Subcutaneous abdominal adipose tissue (tissue), 5 donors: ENCODE measurements around the gene CD300E.
"Not testable (repeated sequence)": the region's sequence is repeated elsewhere in the genome, so short reads cannot be mapped to it uniquely, and the experiment has no call there.

ENCODE experiments used
- H3K27ac ChIP-seq: one replicate; pipeline ENCODE4 v1.7.0; 2013; ENCODE audit warnings: low read depth, mild to moderate bottlenecking, inconsistent platforms, low read length, moderate library complexity
- H3K27me3 ChIP-seq, 5 donors: one replicate each; pipeline ENCODE4 v1.7.0; 2013; ENCODE audit warnings: low read length in 5 of 5, inconsistent platforms in 1 of 5; ENCODE audit not compliant: control insufficient read depth in 5 of 5, insufficient read depth in 4 of 5
- H3K36me3 ChIP-seq, 5 donors: one replicate each; pipeline ENCODE4 v1.7.0; 2013; ENCODE audit warnings: low read length in 5 of 5; ENCODE audit not compliant: control insufficient read depth in 5 of 5, insufficient read depth in 5 of 5
- H3K4me1 ChIP-seq, 5 donors: one replicate each; pipeline ENCODE4 v1.7.0; 2013; ENCODE audit warnings: low read length in 5 of 5, mild to moderate bottlenecking in 3 of 5, moderate library complexity in 1 of 5; ENCODE audit not compliant: control insufficient read depth in 5 of 5, insufficient read depth in 5 of 5
- H3K4me3 ChIP-seq, 5 donors: one replicate each; pipeline ENCODE4 v1.7.0; 2013; ENCODE audit warnings: low read length in 5 of 5, low read depth in 1 of 5
- H3K9ac ChIP-seq, 5 donors: one replicate each; pipeline ENCODE4 v1.7.0; 2013; ENCODE audit warnings: low read length in 5 of 5, mild to moderate bottlenecking in 4 of 5, moderate library complexity in 3 of 5
- H3K9me3 ChIP-seq, 5 donors: one replicate each; pipeline ENCODE4 v1.7.0; 2013; ENCODE audit warnings: low read length in 5 of 5; ENCODE audit not compliant: control insufficient read depth in 5 of 5
- donor health status: healthy.
- donor health status: healthy.
- donor health status: healthy.
- donor health status: healthy.
- donor health status: healthy.

Gene CD300E

GRCh38 chr17:74592087-74592990, 31.2 kb downstream of the CD300E start, which contains the start of gene CD300LD:
Gene CD300LD (minus strand): TSS chr17:74592283. CDS start chr17:74592202, 81 bp downstream.
- Histone ChIP-seq H3K9ac (no peak within 1 kb of the TSS), H3K27me3 (peaks cover 0 to 3% (median 0%) of the 10 kb centered on the region in 5 donors), H3K36me3 (no peaks in the 10 kb centered on the region), H3K9me3 (peaks cover 0 to 4% (median 2%) of the 10 kb centered on the region in 5 donors), H3K4me3 (no peak within 1 kb of the TSS), H3K27ac (no peak within 1 kb of the TSS), H3K4me1 (peaks cover 0 to 9% (median 0%) of the 10 kb centered on the region in 5 donors)

- H3K9me3 ChIP-seq = peaks cover 0 to 4% (median 2%) of the 10 kb centered on the region in 5 donors
- H3K9ac ChIP-seq = no peak overlapping the region
- H3K27ac ChIP-seq = no peak overlapping the region
- no peak overlapping the region for H3K4me3 ChIP-seq
- H3K27me3 ChIP-seq = peaks cover 0 to 3% (median 0%) of the 10 kb centered on the region in 5 donors
- no peaks in the 10 kb centered on the region for H3K36me3 ChIP-seq
- peaks cover 0 to 9% (median 0%) of the 10 kb centered on the region in 5 donors for H3K4me1 ChIP-seq
Observed at GRCh38 chr17:74591503-74591902, 32.0 kb downstream of the CD300E start.

DNA sequence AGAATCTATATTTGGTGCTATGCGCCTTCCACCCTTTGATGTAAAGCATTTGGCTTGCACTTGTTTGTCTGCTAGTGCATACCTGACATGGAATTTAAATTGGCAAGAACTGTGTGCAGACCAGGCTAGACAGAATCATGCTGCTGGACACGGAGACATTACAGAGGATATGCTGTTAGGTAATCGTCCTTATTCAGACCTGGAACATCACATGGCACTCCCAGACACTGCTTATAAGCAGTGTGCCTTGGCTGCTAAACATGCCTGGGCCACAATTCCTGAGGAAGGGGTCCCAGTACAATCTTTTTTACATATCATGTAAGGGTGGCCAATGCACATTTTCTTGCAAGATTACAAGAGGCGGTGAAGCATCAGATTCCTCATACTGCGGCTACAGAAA, 37.8 kb downstream of the CD300E start:
- peaks cover 0 to 9% (median 4%) of the 10 kb centered on the region in 5 donors for H3K27me3 ChIP-seq
- no peak overlapping the region for H3K9ac ChIP-seq
- H3K4me3 ChIP-seq = no peak overlapping the region
- H3K36me3 ChIP-seq = no peaks in the 10 kb centered on the region
- no peaks in the 10 kb centered on the region for H3K4me1 ChIP-seq
- peaks cover 0 to 9% (median 3%) of the 10 kb centered on the region in 5 donors for H3K9me3 ChIP-seq
- H3K27ac ChIP-seq = no peak overlapping the region

DNA sequence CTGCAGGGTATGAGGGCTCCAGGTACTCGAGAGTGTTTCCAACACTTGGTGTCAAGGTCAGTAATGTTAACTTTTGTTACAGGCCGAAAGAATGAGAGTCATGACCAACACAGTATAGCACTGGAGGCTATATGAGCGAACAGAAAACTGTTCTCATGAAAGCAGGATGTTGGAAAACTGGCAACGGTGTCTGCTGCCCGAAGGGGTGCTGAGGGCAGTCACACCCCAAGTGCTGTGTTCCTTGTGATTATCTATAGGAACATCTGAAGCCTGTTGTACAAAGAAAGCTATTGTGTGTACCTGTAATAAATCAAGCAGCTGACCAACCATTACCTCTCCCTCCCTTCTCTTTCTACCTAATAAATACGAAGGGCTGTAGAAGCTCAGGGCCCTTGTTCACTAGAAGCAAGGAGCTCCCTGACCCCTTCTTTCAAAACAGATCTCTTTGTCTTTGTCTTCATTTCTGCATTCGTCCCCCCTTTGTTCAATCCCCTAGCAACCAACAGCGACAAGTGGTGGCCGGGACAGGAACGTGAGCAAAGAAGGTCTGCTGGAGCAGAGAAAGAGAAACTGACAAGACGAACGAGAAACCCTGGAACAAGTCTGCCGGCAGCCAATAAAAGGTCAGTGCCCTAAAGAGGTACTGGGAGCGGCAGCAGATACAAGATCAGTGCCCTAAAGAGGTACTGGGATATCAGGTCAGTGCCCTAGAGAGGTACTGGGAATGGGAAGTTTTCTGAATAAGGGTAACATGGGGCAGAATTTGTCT, 39.1 kb downstream of the CD300E start:
- Histone ChIP-seq H3K4me3 (no peak overlapping the region), H3K9ac (no peak overlapping the region), H3K9me3 (peaks cover 0 to 9% (median 3%) of the 10 kb centered on the region in 5 donors), H3K4me1 (peaks cover 0 to 7% (median 0%) of the 10 kb centered on the region in 5 donors), H3K27me3 (peaks cover 0 to 9% (median 4%) of the 10 kb centered on the region in 5 donors), H3K36me3 (no peaks in the 10 kb centered on the region), H3K27ac (no peak overlapping the region)

- no peaks in the 10 kb centered on the region for H3K36me3 ChIP-seq
- H3K9me3 ChIP-seq = peaks cover 0 to 9% (median 0%) of the 10 kb centered on the region in 5 donors
- H3K27me3 ChIP-seq = peaks cover 0 to 9% (median 6%) of the 10 kb centered on the region in 5 donors
- no peak overlapping the region for H3K9ac ChIP-seq
- H3K4me3 ChIP-seq = no peak overlapping the region
- H3K27ac ChIP-seq = no peak overlapping the region
- H3K4me1 ChIP-seq = peaks cover 0 to 10% (median 0%) of the 10 kb centered on the region in 5 donors
Observed at GRCh38 chr17:74582633-74583032, 40.9 kb downstream of the CD300E start.

- Histone ChIP-seq H3K4me3 (no peak overlapping the region), H3K36me3 (no peaks in the 10 kb centered on the region), H3K4me1 (peaks cover 0 to 10% (median 0%) of the 10 kb centered on the region in 5 donors), H3K27me3 (peaks cover 0 to 9% (median 5%) of the 10 kb centered on the region in 5 donors), H3K9me3 (peaks cover 0 to 8% (median 0%) of the 10 kb centered on the region in 5 donors), H3K27ac (no peak overlapping the region), H3K9ac (no peak overlapping the region)
Observed at GRCh38 chr17:74579900-74580299, 43.6 kb downstream of the CD300E start.

GRCh38 chr17:74578979-74579378, 44.6 kb downstream of the CD300E start:
- Histone ChIP-seq H3K27ac (no peak overlapping the region), H3K9ac (no peak overlapping the region), H3K36me3 (no peaks in the 10 kb centered on the region), H3K4me1 (peaks cover 0 to 10% (median 0%) of the 10 kb centered on the region in 5 donors), H3K27me3 (peaks cover 0 to 7% (median 5%) of the 10 kb centered on the region in 5 donors), H3K9me3 (peaks cover 0 to 3% (median 0%) of the 10 kb centered on the region in 5 donors), H3K4me3 (no peak overlapping the region)

DNA sequence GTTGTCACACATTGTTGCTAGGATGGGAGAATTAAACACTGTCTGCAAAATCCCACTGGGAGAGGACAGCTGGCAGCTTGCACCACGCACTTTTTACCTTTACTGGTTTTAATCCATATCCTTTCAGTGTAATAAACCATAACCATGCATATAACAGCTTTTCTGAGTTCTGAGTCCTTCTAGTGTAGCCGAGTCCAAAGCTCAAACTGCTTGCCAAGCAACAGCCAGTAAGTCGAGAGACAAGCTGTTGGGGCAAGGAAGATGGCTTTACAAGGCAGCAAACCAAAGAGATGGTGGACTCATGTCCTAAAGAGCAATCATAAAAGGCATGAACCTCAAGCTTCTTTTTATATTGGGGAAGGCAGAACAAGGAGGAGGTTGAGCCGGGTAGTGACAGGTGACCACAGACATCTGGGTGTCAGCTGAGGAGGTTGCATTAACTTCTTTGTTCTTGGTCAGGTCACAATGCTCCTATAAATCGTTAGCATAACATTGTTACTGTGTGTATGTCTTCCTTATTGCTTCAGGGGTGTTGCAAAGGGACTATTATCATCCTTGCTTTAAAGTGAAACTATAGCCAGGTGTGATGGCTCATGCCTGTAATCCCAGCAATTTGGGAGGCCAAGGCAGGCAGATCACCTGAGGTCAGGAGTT, 48.9 kb downstream of the CD300E start:
- Histone ChIP-seq H3K4me1 (peaks cover 0 to 4% (median 3%) of the 10 kb centered on the region in 5 donors), H3K4me3 (no peak overlapping the region), H3K27me3 (peaks cover 3 to 10% (median 5%) of the 10 kb centered on the region in 5 donors), H3K27ac (no peak overlapping the region), H3K36me3 (no peaks in the 10 kb centered on the region), H3K9me3 (peaks cover 0 to 5% (median 0%) of the 10 kb centered on the region in 5 donors), H3K9ac (no peak overlapping the region)

DNA sequence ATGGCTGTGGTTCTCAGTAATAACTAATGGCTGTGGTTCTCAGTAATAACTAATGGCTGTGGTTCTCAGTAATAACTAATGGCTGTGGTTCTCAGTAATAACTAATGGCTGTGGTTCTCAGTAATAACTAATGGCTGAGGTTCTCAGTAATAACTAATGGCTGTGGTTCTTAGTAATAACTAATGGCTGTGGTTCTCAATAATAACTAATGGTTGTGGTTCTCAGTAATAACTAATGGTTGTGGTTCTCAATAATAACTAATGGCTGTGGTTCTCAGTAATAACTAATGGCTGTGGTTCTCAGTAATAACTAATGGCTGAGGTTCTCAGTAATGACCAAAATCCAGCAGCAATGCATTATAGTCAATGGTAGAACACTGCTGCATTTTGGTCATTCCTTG, 49.9 kb downstream of the CD300E start:
- H3K36me3 ChIP-seq, H3K9me3 ChIP-seq, H3K9ac ChIP-seq, H3K4me1 ChIP-seq, H3K27ac ChIP-seq, H3K4me3 ChIP-seq: not testable (repeated sequence)
- H3K27me3 ChIP-seq = peaks cover 2 to 19% (median 4%) of the 10 kb centered on the region in 5 donors
